ENCODE results near the gene RBM26.

The RBM26 gene

GRCh38 chr13:79392882-79393563 lies 13.0 kb downstream of the RBM26 start:
- H3K27ac ChIP-seq (ENCODE audit: low read depth, low read length), result no peak overlapping the region
- H3K4me3 ChIP-seq (ENCODE audit: low read depth in 1 of 5, low read length in 5 of 5), result peak overlapping the region in 1 of 5 donors; percentile 13

GRCh38 chr13:79389026-79389425 lies 17.0 kb downstream of the RBM26 start:
- H3K9me3 ChIP-seq (ENCODE audit: control insufficient read depth in 5 of 5, low read length in 5 of 5), result no peaks in the 10 kb centered on the region
- peaks cover 0 to 2% (median 0%) of the 10 kb centered on the region in 5 donors for H3K36me3 ChIP-seq (ENCODE audit: control insufficient read depth in 5 of 5, insufficient read depth in 5 of 5, low read length in 5 of 5)
- no peaks in the 10 kb centered on the region for H3K27me3 ChIP-seq (ENCODE audit: control insufficient read depth in 5 of 5, insufficient read depth in 4 of 5, low read length in 5 of 5)
- no peak overlapping the region for H3K27ac ChIP-seq (ENCODE audit: low read depth, low read length)
- H3K4me1 ChIP-seq (ENCODE audit: control insufficient read depth in 5 of 5, insufficient read depth in 5 of 5, low read length in 5 of 5), result peaks cover 0 to 18% (median 15%) of the 10 kb centered on the region in 5 donors
- H3K4me3 ChIP-seq (ENCODE audit: low read depth in 1 of 5, low read length in 5 of 5), result no peak overlapping the region
- H3K9ac ChIP-seq (ENCODE audit: low read length in 5 of 5), result no peak overlapping the region

More at GRCh38 chr13:79392882-79393563, 13.0 kb downstream of the RBM26 start:
- Histone ChIP-seq H3K27me3 (ENCODE audit: control insufficient read depth in 5 of 5, insufficient read depth in 4 of 5, low read length in 5 of 5) (no peaks in the 10 kb centered on the region), H3K36me3 (ENCODE audit: control insufficient read depth in 5 of 5, insufficient read depth in 5 of 5, low read length in 5 of 5) (peaks cover 0 to 6% (median 0%) of the 10 kb centered on the region in 5 donors), H3K9me3 (ENCODE audit: control insufficient read depth in 5 of 5, low read length in 5 of 5) (peaks cover 0 to 6% (median 3%) of the 10 kb centered on the region in 5 donors), H3K4me1 (ENCODE audit: control insufficient read depth in 5 of 5, insufficient read depth in 5 of 5, low read length in 5 of 5) (peaks cover 0 to 19% (median 15%) of the 10 kb centered on the region in 5 donors), H3K9ac (ENCODE audit: low read length in 5 of 5) (peak overlapping the region in 2 of 5 donors; percentile 7 to 44)

- H3K27me3 ChIP-seq (ENCODE audit: control insufficient read depth in 5 of 5, insufficient read depth in 4 of 5, low read length in 5 of 5), result no peaks in the 10 kb centered on the region
- H3K27ac ChIP-seq (ENCODE audit: low read depth, low read length), result no peak overlapping the region
- peaks cover 0 to 15% (median 6%) of the 10 kb centered on the region in 5 donors for H3K4me1 ChIP-seq (ENCODE audit: control insufficient read depth in 5 of 5, insufficient read depth in 5 of 5, low read length in 5 of 5)
- no peak overlapping the region for H3K4me3 ChIP-seq (ENCODE audit: low read depth in 1 of 5, low read length in 5 of 5)
- H3K9me3 ChIP-seq (ENCODE audit: control insufficient read depth in 5 of 5, low read length in 5 of 5), result no peaks in the 10 kb centered on the region
- peaks cover 0 to 2% (median 0%) of the 10 kb centered on the region in 5 donors for H3K36me3 ChIP-seq (ENCODE audit: control insufficient read depth in 5 of 5, insufficient read depth in 5 of 5, low read length in 5 of 5)
- H3K9ac ChIP-seq (ENCODE audit: low read length in 5 of 5), result no peak overlapping the region
These were observed 18.2 kb downstream of the RBM26 start for GRCh38 chr13:79387853-79388252.

- Histone ChIP-seq H3K4me1 (ENCODE audit: control insufficient read depth in 5 of 5, insufficient read depth in 5 of 5, low read length in 5 of 5) (peaks cover 0 to 15% (median 7%) of the 10 kb centered on the region in 5 donors), H3K9ac (ENCODE audit: low read length in 5 of 5) (no peak overlapping the region), H3K27me3 (ENCODE audit: control insufficient read depth in 5 of 5, insufficient read depth in 4 of 5, low read length in 5 of 5) (no peaks in the 10 kb centered on the region), H3K36me3 (ENCODE audit: control insufficient read depth in 5 of 5, insufficient read depth in 5 of 5, low read length in 5 of 5) (peaks cover 0 to 2% (median 0%) of the 10 kb centered on the region in 5 donors), H3K27ac (ENCODE audit: low read depth, low read length) (no peak overlapping the region), H3K9me3 (ENCODE audit: control insufficient read depth in 5 of 5, low read length in 5 of 5) (no peaks in the 10 kb centered on the region), H3K4me3 (ENCODE audit: low read depth in 1 of 5, low read length in 5 of 5) (no peak overlapping the region)
These were observed 19.8 kb downstream of the RBM26 start for GRCh38 chr13:79386125-79386826.

- Histone ChIP-seq H3K4me3 (ENCODE audit: low read depth in 1 of 5, low read length in 5 of 5) (no peak overlapping the region), H3K9me3 (ENCODE audit: control insufficient read depth in 5 of 5, low read length in 5 of 5) (no peaks in the 10 kb centered on the region), H3K27me3 (ENCODE audit: control insufficient read depth in 5 of 5, insufficient read depth in 4 of 5, low read length in 5 of 5) (no peaks in the 10 kb centered on the region), H3K36me3 (ENCODE audit: control insufficient read depth in 5 of 5, insufficient read depth in 5 of 5, low read length in 5 of 5) (peaks cover 0 to 5% (median 0%) of the 10 kb centered on the region in 5 donors), H3K27ac (ENCODE audit: low read depth, low read length) (no peak overlapping the region), H3K4me1 (ENCODE audit: control insufficient read depth in 5 of 5, insufficient read depth in 5 of 5, low read length in 5 of 5) (peaks cover 0 to 15% (median 7%) of the 10 kb centered on the region in 5 donors), H3K9ac (ENCODE audit: low read length in 5 of 5) (no peak overlapping the region)
These were observed 20.4 kb downstream of the RBM26 start for GRCh38 chr13:79385694-79386093.

- no peaks in the 10 kb centered on the region for H3K9me3 ChIP-seq (ENCODE audit: control insufficient read depth in 5 of 5, low read length in 5 of 5)
- H3K4me1 ChIP-seq (ENCODE audit: control insufficient read depth in 5 of 5, insufficient read depth in 5 of 5, low read length in 5 of 5), result peaks cover 0 to 19% (median 9%) of the 10 kb centered on the region in 5 donors
- no peak overlapping the region for H3K9ac ChIP-seq (ENCODE audit: low read length in 5 of 5)
These were observed 21.9 kb downstream of the RBM26 start for GRCh38 chr13:79384022-79384610.

GRCh38 chr13:79382545-79383275 lies 23.3 kb downstream of the RBM26 start:
- Histone ChIP-seq H3K4me3 (ENCODE audit: low read depth in 1 of 5, low read length in 5 of 5) (no peak overlapping the region), H3K36me3 (ENCODE audit: control insufficient read depth in 5 of 5, insufficient read depth in 5 of 5, low read length in 5 of 5) (peaks cover 0 to 5% (median 3%) of the 10 kb centered on the region in 5 donors), H3K4me1 (ENCODE audit: control insufficient read depth in 5 of 5, insufficient read depth in 5 of 5, low read length in 5 of 5) (peaks cover 0 to 24% (median 9%) of the 10 kb centered on the region in 5 donors), H3K9ac (ENCODE audit: low read length in 5 of 5) (peak overlapping the region in 1 of 5 donors; percentile 41), H3K9me3 (ENCODE audit: control insufficient read depth in 5 of 5, low read length in 5 of 5) (no peaks in the 10 kb centered on the region), H3K27ac (ENCODE audit: low read depth, low read length) (no peak overlapping the region), H3K27me3 (ENCODE audit: control insufficient read depth in 5 of 5, insufficient read depth in 4 of 5, low read length in 5 of 5) (no peaks in the 10 kb centered on the region)

More at GRCh38 chr13:79384022-79384610, 21.9 kb downstream of the RBM26 start:
- H3K36me3 ChIP-seq (ENCODE audit: control insufficient read depth in 5 of 5, insufficient read depth in 5 of 5, low read length in 5 of 5), result peaks cover 0 to 5% (median 0%) of the 10 kb centered on the region in 5 donors
- H3K27ac ChIP-seq (ENCODE audit: low read depth, low read length), result no peak overlapping the region
- no peak overlapping the region for H3K4me3 ChIP-seq (ENCODE audit: low read depth in 1 of 5, low read length in 5 of 5)
- no peaks in the 10 kb centered on the region for H3K27me3 ChIP-seq (ENCODE audit: control insufficient read depth in 5 of 5, insufficient read depth in 4 of 5, low read length in 5 of 5)

GRCh38 chr13:79380997-79381396 lies 25.1 kb downstream of the RBM26 start:
- H3K4me3 ChIP-seq (ENCODE audit: low read depth in 1 of 5, low read length in 5 of 5), result no peak overlapping the region
- no peak overlapping the region for H3K9ac ChIP-seq (ENCODE audit: low read length in 5 of 5)
- H3K9me3 ChIP-seq (ENCODE audit: control insufficient read depth in 5 of 5, low read length in 5 of 5), result no peaks in the 10 kb centered on the region
- H3K36me3 ChIP-seq (ENCODE audit: control insufficient read depth in 5 of 5, insufficient read depth in 5 of 5, low read length in 5 of 5), result peaks cover 13 to 18% (median 16%) of the 10 kb centered on the region in 5 donors
- no peaks in the 10 kb centered on the region for H3K27me3 ChIP-seq (ENCODE audit: control insufficient read depth in 5 of 5, insufficient read depth in 4 of 5, low read length in 5 of 5)
- H3K4me1 ChIP-seq (ENCODE audit: control insufficient read depth in 5 of 5, insufficient read depth in 5 of 5, low read length in 5 of 5), result peaks cover 0 to 20% (median 13%) of the 10 kb centered on the region in 5 donors
- H3K27ac ChIP-seq (ENCODE audit: low read depth, low read length), result no peak overlapping the region

- H3K9me3 ChIP-seq (ENCODE audit: control insufficient read depth in 5 of 5, low read length in 5 of 5), result no peaks in the 10 kb centered on the region
- no peaks in the 10 kb centered on the region for H3K27me3 ChIP-seq (ENCODE audit: control insufficient read depth in 5 of 5, insufficient read depth in 4 of 5, low read length in 5 of 5)
- no peak overlapping the region for H3K9ac ChIP-seq (ENCODE audit: low read length in 5 of 5)
- H3K4me1 ChIP-seq (ENCODE audit: control insufficient read depth in 5 of 5, insufficient read depth in 5 of 5, low read length in 5 of 5), result peaks cover 0 to 16% (median 13%) of the 10 kb centered on the region in 5 donors
- no peak overlapping the region for H3K4me3 ChIP-seq (ENCODE audit: low read depth in 1 of 5, low read length in 5 of 5)
- H3K27ac ChIP-seq (ENCODE audit: low read depth, low read length), result no peak overlapping the region
- peaks cover 18 to 27% (median 21%) of the 10 kb centered on the region in 5 donors for H3K36me3 ChIP-seq (ENCODE audit: control insufficient read depth in 5 of 5, insufficient read depth in 5 of 5, low read length in 5 of 5)
These were observed 26.8 kb downstream of the RBM26 start for GRCh38 chr13:79379274-79379673.

All from subcutaneous abdominal adipose tissue (tissue), 5 donors.